Left lung (tissue), 10 donors: Measurements from ENCODE around the gene TFF1. TPM values are rescaled to one million over a fixed set of nuclear protein-coding genes. Genes with fewer than 3 reads are reported as not detected.

Experiments
- ATAC-seq: fragments of 200-7000 bp; cut with Tn5 transposase; one replicate; pipeline ENCODE4 v1.9.1; 2020; ENCODE audit warnings: moderate library complexity
- DNase-seq, 4 donors: peaks; one replicate each; pipeline ENCODE4 v3.0.0-alpha.2; 2013 to 2020
- H3K27ac ChIP-seq, 2 donors: fragments of 200-600 bp; sonication (generic) in 1 of 2; one replicate each; pipeline versions ENCODE4 v1.5.0 to v1.8.0; 2020 to 2021
- H3K27me3 ChIP-seq, 2 donors: fragments of 200-600 bp; sonication (generic) in 1 of 2; one replicate each; pipeline versions ENCODE4 v1.5.0 to v1.8.0; 2020 to 2021
- H3K36me3 ChIP-seq, 2 donors: fragments of 200-600 bp; sonication (generic) in 1 of 2; one replicate each; pipeline versions ENCODE4 v1.5.0 to v1.8.0; 2020 to 2021
- H3K4me1 ChIP-seq, 2 donors: fragments of 200-600 bp; one replicate each; pipeline ENCODE4 v1.8.0; 2021
- H3K4me3 ChIP-seq, 2 donors: fragments of 200-600 bp; sonication (generic) in 1 of 2; one replicate each; pipeline versions ENCODE4 v1.5.0 to v1.8.0; 2020 to 2021; ENCODE audit warnings: mild to moderate bottlenecking in 1 of 2
- H3K9me3 ChIP-seq, 2 donors: fragments of 200-600 bp; sonication (generic) in 1 of 2; one replicate each; pipeline versions ENCODE4 v1.5.0 to v1.8.0; 2020 to 2021
- CTCF ChIP-seq, 2 donors: fragments of 200-600 bp; sonication (generic) in 1 of 2; IDR thresholded peaks; one replicate each; pipeline versions ENCODE4 v1.5.0 to v1.8.0; 2021; ENCODE audit warnings: antibody characterized with exemption in 2 of 2
- intact Hi-C, 2 donors: fragments of 100-400 bp; cut with DNase I; formaldehyde crosslinking; loops; one replicate each; pipeline versions ENCODE4 v1.11.2 to v1.14.2; 2022
- polyA plus RNA-seq, 6 donors: library from polyadenylated mRNA; unstranded; fragments of 120-200 nt; gene quantifications; one replicate each; pipeline ENCODE4 v1.2.1, GENCODE V29; 2013; ENCODE audit not compliant: insufficient read length in 6 of 6
- total RNA-seq, 2 donors: library from RNA; stranded (reverse); fragmentation: NEBNext Ultra II Directional; extraction: Animal tissue kit (Norgen Biotek cat#: 25700); gene quantifications; one replicate each; pipeline ENCODE4 v1.2.1, GENCODE V29; 2021
- donor health status: DM: no; HTN: yes; CAD: no.
- donor health status: DM: no; HTN: no; CAD: no.

Gene TFF1
- total and polyA plus RNA-seq, 8 donors = not detected

- DNase-seq = no peak
- intact Hi-C loops = no loop called here
- H3K27me3 ChIP-seq = peaks cover 0 to 7% of the 10 kb centered on the region in 2 donors
- no peaks in the 10 kb centered on the region for H3K4me1 ChIP-seq
- no peak overlapping the region for H3K4me3 ChIP-seq
- H3K27ac ChIP-seq = no peak overlapping the region
- no peak for ATAC-seq
- TF ChIP-seq CTCF (IDR thresholded peaks at IDR 0.05) = no peak
- peaks cover 0 to 5% of the 10 kb centered on the region in 2 donors for H3K9me3 ChIP-seq
- H3K36me3 ChIP-seq = no peaks in the 10 kb centered on the region
These were observed 16.7 kb downstream of the TFF1 start for GRCh38 chr21:42349420-42350317.

GRCh38 chr21:42348762-42349161 is 17.6 kb downstream of the TFF1 start:
- no peak for TF ChIP-seq CTCF (IDR thresholded peaks at IDR 0.05)
- ATAC-seq = no peak
- Histone ChIP-seq H3K27ac (no peak overlapping the region), H3K9me3 (no peaks in the 10 kb centered on the region), H3K27me3 (peaks cover 0 to 7% of the 10 kb centered on the region in 2 donors), H3K4me1 (no peaks in the 10 kb centered on the region), H3K4me3 (no peak overlapping the region), H3K36me3 (no peaks in the 10 kb centered on the region)
- intact Hi-C loops = no loop called here
- no peak for DNase-seq

GRCh38 chr21:42347601-42348327 is 18.6 kb downstream of the TFF1 start:
- Histone ChIP-seq H3K4me3 (no peak overlapping the region), H3K9me3 (no peaks in the 10 kb centered on the region), H3K27me3 (peaks cover 0 to 7% of the 10 kb centered on the region in 2 donors), H3K36me3 (no peaks in the 10 kb centered on the region), H3K27ac (no peak overlapping the region), H3K4me1 (no peaks in the 10 kb centered on the region)
- no peak for ATAC-seq
- DNase-seq = no peak
- no peak for TF ChIP-seq CTCF (IDR thresholded peaks at IDR 0.05)
- intact Hi-C loops = no loop called here

- no peak overlapping the region for H3K4me3 ChIP-seq
- no peaks in the 10 kb centered on the region for H3K36me3 ChIP-seq
- DNase-seq (no peak), ATAC-seq (no peak)
- no peak for TF ChIP-seq CTCF (IDR thresholded peaks at IDR 0.05)
- H3K9me3 ChIP-seq = no peaks in the 10 kb centered on the region
- no peak overlapping the region for H3K27ac ChIP-seq
- H3K27me3 ChIP-seq = peaks cover 0 to 7% of the 10 kb centered on the region in 2 donors
- intact Hi-C loops = no loop called here
- H3K4me1 ChIP-seq = no peaks in the 10 kb centered on the region
These were observed 19.3 kb downstream of the TFF1 start for GRCh38 chr21:42346866-42347600.
